Left ventricle myocardium inferior (tissue), 1 donor: ENCODE results near the gene LRP4. TPM values are rescaled to one million over a fixed set of nuclear protein-coding genes. Genes with fewer than 3 reads are reported as not detected.
A peak's percentile ranks its signal among the peaks of the same experiment; 100 is the strongest.

ENCODE experiments used
- DNase-seq: peaks from one replicate; pipeline ENCODE4 v3.0.0-alpha.2; 2020
- H3K27ac ChIP-seq: fragments of 200-600 bp; replicated peaks from 2 replicates; pipeline ENCODE4 v1.8.0; 2021
- H3K27me3 ChIP-seq: fragments of 200-600 bp; 2 replicates; pipeline ENCODE4 v1.8.0; 2021; ENCODE audit warnings: low read depth
- H3K36me3 ChIP-seq: fragments of 200-600 bp; 2 replicates; pipeline ENCODE4 v1.8.0; 2021
- H3K4me1 ChIP-seq: fragments of 200-600 bp; 2 replicates; pipeline ENCODE4 v1.8.0; 2021
- H3K4me3 ChIP-seq: fragments of 200-600 bp; 2 replicates; pipeline ENCODE4 v1.8.0; 2021; ENCODE audit warnings: mild to moderate bottlenecking, moderate library complexity
- H3K9me3 ChIP-seq: fragments of 200-600 bp; replicated peaks from 2 replicates; pipeline ENCODE4 v1.8.0; 2021
- CTCF ChIP-seq: fragments of 200-600 bp; IDR thresholded peaks from 2 replicates; pipeline ENCODE4 v1.8.0; 2021; ENCODE audit warnings: antibody characterized with exemption, mild to moderate bottlenecking, borderline replicate concordance
- intact Hi-C: fragments of 100-400 bp; cut with micrococcal nuclease; formaldehyde crosslinking; loops from one replicate; pipeline ENCODE4 v1.11.0; 2022
- total RNA-seq: library from RNA; stranded (reverse); fragmentation: NEBNext Ultra II Directional; extraction: Animal tissue kit (Norgen Biotek cat#: 25700); gene quantifications from one replicate; pipeline ENCODE4 v1.2.1, GENCODE V29; 2021
- donor health status: DM: no; HTN: yes; CAD: no; lungs with severe emphysema.

Gene LRP4
- total RNA-seq, 1 donor from 2014 or later = 22.0 TPM

GRCh38 chr11:46865340-46865739 lies 53.0 kb downstream of the LRP4 start:
- H3K36me3 ChIP-seq = peaks cover 62% of the 10 kb centered on the region

GRCh38 chr11:46860218-46860617 lies 58.1 kb downstream of the LRP4 start:
- no peak for TF ChIP-seq CTCF
- H3K4me3 ChIP-seq = no peak overlapping the region
- no peaks in the 10 kb centered on the region for H3K4me1 ChIP-seq
- no peak for DNase-seq
- no peaks in the 10 kb centered on the region for H3K9me3 ChIP-seq
- H3K36me3 ChIP-seq = peaks cover 32% of the 10 kb centered on the region
- no peak overlapping the region for H3K27ac ChIP-seq
- intact Hi-C loops = no loop called here
- no peaks in the 10 kb centered on the region for H3K27me3 ChIP-seq

More at GRCh38 chr11:46865340-46865739, 53.0 kb downstream of the LRP4 start:
- Histone ChIP-seq H3K4me1 (no peaks in the 10 kb centered on the region), H3K27me3 (no peaks in the 10 kb centered on the region), H3K4me3 (no peak overlapping the region), H3K9me3 (no peaks in the 10 kb centered on the region), H3K27ac (no peak overlapping the region)
- intact Hi-C loops = no loop called here
- TF ChIP-seq CTCF = no peak
- no peak for DNase-seq

- Histone ChIP-seq H3K4me1 (no peaks in the 10 kb centered on the region), H3K27ac (no peak overlapping the region), H3K36me3 (peaks cover 32% of the 10 kb centered on the region), H3K27me3 (no peaks in the 10 kb centered on the region), H3K9me3 (no peaks in the 10 kb centered on the region), H3K4me3 (no peak overlapping the region)
- no peak for TF ChIP-seq CTCF
- intact Hi-C loops = no loop called here
- no peak for DNase-seq
These were observed 59.3 kb downstream of the LRP4 start for GRCh38 chr11:46858920-46859546.

- Histone ChIP-seq H3K4me3 (no peak overlapping the region), H3K4me1 (no peaks in the 10 kb centered on the region), H3K27ac (peak overlapping the region; percentile 41), H3K36me3 (peaks cover 19% of the 10 kb centered on the region), H3K9me3 (no peaks in the 10 kb centered on the region), H3K27me3 (no peaks in the 10 kb centered on the region)
- no peak for TF ChIP-seq CTCF
- no peak for DNase-seq
- intact Hi-C loops = no loop called here
These were observed 60.7 kb downstream of the LRP4 start for GRCh38 chr11:46857666-46858065.

- intact Hi-C loops = no loop called here
- H3K4me1 ChIP-seq = no peaks in the 10 kb centered on the region
- H3K36me3 ChIP-seq = peaks cover 12% of the 10 kb centered on the region
- no peaks in the 10 kb centered on the region for H3K9me3 ChIP-seq
- H3K27me3 ChIP-seq = no peaks in the 10 kb centered on the region
- no peak overlapping the region for H3K4me3 ChIP-seq
- no peak for DNase-seq
- peak overlapping the region; percentile 41 for H3K27ac ChIP-seq
- no peak for TF ChIP-seq CTCF
These were observed 61.6 kb downstream of the LRP4 start for GRCh38 chr11:46856605-46857343.
